Stimulated activated CD4-positive, alpha-beta T cell treated with anti-CD3 and anti-CD28 coated beads, TNF-alpha, amount 100 ng/mL, for 48 hours (primary cell): ENCODE results near the gene TBXAS1.
A peak's percentile ranks its signal among the peaks of the same experiment; 100 is the strongest.
"Not testable (repeated sequence)": the region's sequence is repeated elsewhere in the genome, so short reads cannot be mapped to it uniquely, and the experiment has no call there.

Experiments used
- DNase-seq, 3 donors: peaks; one replicate each; pipeline ENCODE4 v3.0.0-alpha.2; 2020; ENCODE audit warnings: low read depth in 3 of 3

TBXAS1 gene

DNA sequence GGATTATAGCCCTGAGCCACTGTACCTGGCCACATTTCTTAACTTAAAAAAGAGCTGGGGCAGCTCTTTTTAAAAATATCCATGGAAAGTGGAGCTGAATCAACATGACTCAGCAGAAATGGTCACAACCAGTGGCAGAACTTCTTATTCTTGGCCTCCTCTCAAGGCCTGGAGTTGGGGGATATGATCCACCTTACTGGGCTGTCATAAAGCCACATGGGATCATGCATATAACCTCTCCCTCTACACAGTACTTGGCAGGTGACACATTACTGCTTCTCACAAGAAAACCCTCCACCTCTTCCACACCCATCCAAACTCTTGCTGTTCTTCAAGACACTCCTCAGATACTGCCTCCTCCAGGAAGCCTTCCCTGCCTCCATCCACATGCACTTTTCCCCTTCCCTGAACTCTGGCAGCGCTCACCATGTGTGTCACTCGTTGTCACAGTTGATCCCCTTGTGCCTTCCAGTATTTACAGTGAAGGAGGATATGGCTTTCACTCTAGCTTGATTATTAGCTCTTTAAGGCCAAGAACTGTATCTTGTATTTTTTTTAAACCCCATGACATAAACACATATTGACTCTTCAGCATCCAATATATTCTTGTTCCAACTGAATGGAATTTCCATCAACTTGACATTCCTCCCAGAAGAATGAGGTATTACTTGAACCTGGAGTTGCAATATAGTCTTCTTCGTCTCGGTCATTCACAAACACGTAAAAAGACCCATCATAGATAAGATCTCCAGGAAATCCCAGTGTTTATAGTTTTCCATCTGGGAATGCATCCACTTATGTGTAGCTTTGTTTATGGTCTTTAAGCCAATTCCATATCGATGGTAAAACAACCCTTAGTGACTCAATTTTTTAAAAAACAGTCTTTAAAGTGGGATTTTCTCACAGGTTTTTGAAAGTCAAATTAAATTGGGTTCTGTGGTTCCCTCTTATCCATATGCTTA is 85.5 kb downstream of the TBXAS1 start:
- DNase-seq = no peak

DNA sequence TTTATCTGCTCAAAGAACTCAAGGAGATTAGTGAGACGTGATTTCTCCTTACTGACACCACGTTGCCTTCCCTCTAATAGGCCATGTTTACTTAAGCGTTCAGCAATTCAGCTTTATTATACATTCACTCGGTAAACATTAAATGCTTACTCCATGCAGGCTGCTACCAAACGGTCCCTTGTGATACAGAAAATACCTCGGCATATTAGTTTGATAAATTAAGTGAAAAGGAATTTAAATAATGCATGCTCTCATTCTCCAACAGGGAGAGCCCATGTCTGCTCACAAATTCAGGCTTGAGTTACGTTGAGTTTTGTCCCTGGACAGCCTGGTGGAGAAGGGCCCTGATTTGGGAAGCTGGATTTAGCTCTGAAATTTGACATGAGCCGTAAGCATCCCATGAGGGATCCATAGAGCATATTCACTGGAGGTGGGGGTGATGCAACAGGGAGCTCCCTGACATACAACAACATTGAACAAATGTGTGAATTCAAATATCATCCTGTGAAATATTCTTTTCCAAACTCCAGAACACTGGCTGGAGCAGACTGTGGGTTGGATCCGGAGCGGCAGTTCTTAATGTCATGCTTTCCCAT is 86.3 kb downstream of the TBXAS1 start:
- no peak for DNase-seq

DNA sequence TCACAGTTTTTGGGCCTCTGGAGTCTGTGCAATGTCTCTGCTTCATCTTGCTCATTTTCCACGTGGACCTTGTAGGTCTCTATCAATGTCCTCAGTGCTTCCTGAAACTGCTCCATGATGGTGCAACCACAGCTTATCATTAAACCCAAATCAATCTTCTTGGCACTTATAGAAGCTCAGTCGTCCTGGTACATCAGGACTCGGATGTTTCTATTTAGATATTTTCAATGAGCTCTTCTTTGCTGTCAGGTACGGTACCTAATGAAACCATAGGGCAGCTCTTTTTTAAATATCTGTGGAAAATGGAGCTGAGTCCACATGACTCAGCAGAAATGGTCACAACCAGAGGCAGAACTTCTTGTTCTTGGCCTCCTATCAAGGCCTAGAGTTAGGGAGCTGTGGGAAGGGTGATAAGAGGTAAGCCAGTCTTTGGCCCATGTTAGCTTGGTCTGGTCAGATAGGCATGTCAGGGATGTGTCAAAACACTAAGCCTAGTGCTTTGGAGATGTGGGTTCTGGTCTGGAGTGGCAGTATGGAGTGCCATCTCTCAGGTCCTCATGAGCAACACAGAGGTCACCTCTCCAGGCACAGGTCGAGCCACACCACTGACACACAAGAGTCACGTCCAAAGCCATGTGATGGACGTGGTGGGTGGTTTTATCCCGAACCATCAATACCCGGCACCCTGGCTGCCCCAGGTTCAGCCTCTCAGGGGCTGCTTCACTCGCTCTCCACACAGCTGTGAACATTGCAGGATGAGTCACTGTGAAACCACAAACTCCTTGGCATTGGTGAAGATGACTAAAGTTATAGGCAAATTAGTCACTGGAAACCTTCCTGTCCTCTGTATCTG is 87.0 kb downstream of the TBXAS1 start:
- DNase-seq = peak; percentile 48 to 62 (median 60)

DNA sequence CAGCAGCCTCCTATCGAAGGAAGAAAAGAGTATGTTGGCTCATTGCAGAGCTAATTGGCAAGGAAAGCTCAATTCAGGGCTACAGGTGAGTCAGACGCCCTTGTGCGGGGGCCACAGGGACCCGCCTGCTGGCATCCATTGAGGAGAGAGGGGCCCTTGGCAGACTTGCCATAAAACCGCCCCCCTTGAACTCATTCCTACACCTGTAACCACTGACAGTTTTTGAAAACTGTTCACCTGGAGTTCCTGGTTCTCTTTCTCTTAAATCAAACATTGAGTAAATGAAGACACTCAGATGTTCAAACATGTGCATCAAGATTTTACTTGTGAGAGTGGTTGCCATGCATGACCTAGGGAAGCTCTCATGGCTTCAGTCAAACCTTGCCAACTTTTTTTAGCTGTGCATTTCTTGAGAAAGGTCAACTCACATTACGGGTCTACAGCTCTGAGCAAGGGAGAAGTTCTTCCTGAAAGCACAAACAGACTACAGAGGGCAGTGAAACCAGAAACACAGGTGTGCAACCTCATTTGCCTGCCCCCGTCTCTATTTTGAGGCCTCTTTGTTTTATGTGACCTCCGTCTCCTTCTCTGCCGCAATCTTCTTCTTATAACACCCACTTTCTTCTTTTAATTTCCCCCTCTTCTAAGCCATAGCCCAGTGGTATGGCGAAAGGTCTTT is 87.8 kb downstream of the TBXAS1 start:
- DNase-seq = no peak

DNA sequence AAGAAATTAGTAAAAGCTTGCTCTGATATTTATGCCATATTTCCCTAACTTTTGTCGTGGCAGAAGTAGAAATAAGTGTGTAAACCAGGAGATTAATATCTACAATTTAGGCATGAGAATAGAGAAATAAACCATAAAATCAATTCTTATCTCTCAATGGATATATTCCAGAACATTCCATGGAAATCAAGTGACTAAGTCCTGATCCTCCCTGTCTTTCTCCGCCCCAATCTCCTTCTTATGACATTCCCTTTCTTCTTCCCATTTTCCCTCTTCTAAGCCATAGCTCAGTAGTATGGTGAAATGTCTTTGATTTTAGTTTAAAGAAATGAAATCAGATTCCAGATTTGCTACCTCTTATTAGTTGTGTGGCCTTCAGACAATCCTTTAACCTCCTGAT is 88.8 kb downstream of the TBXAS1 start:
- DNase-seq = no peak

DNA sequence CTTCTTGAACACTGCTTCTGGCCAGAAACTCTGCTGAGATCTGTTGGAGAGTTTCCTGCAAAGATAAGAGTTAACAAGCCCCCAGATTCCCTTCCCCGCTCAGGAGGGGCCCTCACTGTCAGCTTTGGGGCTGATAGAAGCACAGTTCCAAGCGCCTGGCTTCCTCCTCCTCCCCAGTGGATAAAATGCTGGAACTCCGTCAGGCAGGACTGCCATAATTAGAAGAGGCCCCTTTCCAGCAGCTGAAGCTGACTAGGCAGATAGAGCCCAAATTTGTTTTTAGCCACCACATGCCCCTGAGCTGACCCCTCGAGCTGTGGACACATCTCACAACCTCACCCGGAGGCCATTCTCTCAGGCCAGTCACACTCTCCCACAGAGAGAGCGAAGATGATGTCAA is 89.4 kb downstream of the TBXAS1 start:
- no peak for DNase-seq

DNA sequence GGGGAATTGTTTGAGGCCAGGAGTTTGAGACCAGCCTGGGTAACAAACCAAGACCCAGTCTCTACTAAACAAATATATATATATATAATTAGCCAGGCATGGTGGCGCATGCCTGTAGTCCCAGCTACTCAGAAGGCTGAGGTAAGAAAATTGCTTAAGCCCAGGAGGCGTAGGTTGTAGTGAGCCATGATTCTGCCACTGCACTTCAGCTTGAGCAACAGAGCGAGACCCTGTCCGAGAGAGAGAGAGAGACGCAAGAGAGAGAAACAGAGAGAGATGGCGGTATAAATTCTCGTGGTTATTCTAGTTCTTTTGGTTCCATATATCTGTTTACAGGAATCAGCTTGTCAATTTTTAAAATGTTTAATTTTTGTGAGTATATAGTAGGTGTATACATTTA is 94.0 kb downstream of the TBXAS1 start:
- DNase-seq = no peak

DNA sequence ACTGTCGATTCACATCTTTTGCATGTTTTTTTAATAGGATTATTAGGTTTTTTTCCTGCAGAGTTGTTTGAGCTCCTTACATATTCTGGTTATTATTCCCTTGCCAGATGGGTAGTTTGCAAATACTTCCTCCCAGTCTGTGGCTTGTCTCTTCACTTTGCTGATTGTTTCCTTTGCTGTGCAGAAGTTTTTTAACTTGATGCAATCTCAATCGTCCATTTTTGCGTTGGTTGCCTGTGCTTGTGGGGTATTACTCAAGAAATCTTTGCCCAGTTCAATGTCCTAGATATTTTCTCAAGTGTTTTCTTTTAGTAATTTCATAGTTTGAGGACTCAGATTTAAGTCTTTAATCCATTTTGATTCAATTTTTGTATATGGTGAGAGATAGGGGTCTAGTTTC is 95.4 kb downstream of the TBXAS1 start:
- no peak for DNase-seq

DNA sequence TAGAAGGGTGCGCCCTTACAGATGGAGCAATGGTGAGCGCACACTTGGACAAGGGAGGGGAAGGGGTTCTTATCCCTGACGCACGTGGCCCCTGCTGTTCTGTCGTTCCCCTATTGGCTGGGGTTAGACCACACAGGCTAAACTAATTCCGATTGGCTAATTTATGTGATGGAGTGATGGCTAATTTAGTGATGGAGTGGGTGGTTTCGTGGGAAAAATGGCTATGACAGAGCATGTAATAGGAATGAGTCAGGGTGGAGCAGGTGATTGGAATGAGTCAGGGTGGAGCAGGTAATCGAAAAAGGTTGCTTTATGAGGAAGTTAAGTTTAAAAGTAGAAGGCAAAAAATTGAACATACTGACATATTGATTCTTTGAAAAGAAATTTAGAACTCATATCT is 100.2 kb downstream of the TBXAS1 start:
- DNase-seq = not testable (repeated sequence)

GRCh38 chr7:139930286-139930965 is 101.4 kb downstream of the TBXAS1 start:
- DNase-seq = no peak

GRCh38 chr7:139931190-139931934 is 102.3 kb downstream of the TBXAS1 start:
- no peak for DNase-seq

DNA sequence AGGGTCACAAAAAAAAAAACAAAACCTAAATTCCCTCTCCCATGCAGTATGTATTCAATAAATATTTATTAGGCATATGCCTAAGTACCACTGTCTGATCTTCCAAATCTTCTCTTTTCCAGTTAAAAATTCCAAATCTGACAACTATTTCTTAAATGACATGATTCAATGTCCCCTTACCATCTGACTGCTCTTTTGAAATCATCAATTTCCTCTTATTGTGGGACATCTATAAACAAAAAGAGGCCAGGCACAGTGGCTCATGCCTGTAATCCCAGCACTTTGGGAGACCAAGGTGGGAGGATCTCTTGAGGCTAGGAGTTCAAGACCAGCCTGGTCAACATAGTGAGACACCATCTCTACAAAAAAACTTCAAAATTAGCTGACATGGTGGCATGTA is 103.5 kb downstream of the TBXAS1 start:
- DNase-seq = no peak

GRCh38 chr7:139936760-139937310 is 107.8 kb downstream of the TBXAS1 start:
- no peak for DNase-seq

GRCh38 chr7:139937715-139938114 is 108.7 kb downstream of the TBXAS1 start:
- no peak for DNase-seq

DNA sequence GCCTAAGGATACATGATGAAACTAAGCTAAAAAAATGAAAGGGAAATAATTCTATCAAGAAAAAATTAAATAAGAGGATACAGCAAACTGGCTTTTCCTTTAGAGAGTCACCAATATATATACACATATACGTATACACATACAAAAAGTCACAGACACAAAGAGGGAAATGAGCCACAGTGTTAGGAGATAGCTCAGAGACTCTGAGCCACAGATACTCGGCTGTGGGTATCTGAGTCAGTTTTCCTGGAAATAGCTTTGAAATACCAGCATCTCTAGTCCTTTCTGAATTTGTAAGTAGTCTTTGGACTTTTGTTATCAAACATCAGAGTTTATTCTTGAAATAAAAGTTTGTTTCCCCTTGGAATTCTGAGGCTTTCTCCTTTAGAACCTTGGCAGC is 111.8 kb downstream of the TBXAS1 start:
- DNase-seq = no peak

DNA sequence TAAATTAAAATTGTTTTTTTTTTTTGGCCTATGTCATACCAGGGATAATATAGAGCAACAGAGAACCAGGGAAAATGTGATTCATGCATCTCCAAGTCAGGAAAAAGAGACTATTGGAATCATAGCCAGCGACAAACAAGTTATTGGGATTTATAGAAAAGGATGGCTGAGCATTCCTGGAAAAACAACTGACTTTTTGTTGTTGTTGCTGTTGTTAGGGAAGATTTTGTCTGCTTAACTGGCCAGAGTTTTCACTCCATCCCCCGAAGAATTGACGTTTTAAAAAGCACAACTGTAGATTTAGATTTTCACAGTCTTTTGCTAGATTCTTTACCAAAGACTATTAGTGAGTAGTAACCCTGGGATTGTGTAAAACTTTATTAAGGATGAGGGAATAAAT is 112.4 kb downstream of the TBXAS1 start:
- DNase-seq = no peak

DNA sequence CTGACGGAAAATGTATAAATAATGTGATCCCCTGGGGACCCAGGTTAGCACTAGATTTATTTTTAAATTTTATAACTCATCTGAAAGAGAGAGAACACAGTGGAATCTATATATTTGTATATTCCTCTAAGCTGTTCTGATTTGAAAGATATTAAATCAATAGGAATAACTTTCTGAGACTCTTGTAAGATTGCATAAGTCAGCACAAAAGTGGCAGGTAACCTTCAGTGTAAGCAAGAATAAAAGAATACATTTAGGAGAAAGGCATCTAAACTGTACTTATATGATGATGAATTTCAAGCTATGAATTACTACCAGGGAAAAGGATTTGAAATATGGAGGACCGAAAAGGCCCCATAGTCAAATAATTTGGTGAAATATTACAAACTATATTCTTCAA is 112.8 kb downstream of the TBXAS1 start:
- DNase-seq = no peak

GRCh38 chr7:139942636-139943035 is 113.6 kb downstream of the TBXAS1 start:
- no peak for DNase-seq

- no peak for DNase-seq
Observed at GRCh38 chr7:139943401-139943800, 114.3 kb downstream of the TBXAS1 start.

- DNase-seq = no peak
Observed at GRCh38 chr7:139944248-139944647, 115.2 kb downstream of the TBXAS1 start.
